ENCODE measurements around the gene KANSL1.

KANSL1 gene

DNA sequence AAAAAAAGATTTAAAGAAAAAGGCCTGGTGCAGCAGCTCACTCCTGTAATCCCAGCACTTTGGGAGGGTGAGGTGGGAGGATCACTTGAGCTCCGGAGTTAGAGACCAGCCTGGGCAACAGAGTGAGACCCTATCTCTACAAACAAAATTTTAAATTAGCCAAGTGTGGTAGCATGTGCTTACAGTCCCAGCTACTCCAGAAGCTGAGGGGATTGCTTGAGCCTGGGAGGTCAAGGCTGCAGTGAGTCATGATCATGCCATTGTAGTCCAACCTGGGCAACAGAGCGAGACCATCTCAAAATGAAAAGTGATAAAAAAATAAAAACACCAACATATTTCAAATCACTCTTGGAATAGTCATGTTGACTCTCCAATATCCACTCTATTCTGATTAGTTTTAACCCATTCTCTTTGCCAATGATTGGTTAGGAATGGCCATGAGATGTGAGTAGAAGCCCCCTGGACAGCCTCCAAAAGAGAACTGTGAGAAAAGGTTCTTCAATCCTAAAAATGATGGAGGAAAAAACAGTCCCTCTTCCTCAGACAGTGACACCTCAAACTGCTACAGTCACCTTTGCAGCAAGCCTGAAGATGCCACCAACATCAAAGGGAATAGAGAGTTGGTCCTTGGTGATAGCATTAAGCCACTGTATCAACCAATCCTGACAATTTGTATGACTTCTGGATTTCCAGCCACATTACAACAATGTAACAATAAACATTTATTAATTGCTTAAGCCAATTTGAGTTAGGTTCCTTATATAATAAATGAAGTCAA, 2.9 kb upstream of the KANSL1 start:
- TF ChIP-seq, protein P1, sequence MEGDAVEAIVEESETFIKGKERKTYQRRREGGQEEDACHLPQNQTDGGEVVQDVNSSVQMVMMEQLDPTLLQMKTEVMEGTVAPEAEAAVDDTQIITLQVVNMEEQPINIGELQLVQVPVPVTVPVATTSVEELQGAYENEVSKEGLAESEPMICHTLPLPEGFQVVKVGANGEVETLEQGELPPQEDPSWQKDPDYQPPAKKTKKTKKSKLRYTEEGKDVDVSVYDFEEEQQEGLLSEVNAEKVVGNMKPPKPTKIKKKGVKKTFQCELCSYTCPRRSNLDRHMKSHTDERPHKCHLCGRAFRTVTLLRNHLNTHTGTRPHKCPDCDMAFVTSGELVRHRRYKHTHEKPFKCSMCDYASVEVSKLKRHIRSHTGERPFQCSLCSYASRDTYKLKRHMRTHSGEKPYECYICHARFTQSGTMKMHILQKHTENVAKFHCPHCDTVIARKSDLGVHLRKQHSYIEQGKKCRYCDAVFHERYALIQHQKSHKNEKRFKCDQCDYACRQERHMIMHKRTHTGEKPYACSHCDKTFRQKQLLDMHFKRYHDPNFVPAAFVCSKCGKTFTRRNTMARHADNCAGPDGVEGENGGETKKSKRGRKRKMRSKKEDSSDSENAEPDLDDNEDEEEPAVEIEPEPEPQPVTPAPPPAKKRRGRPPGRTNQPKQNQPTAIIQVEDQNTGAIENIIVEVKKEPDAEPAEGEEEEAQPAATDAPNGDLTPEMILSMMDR (conservative IDR thresholded peaks at IDR 0.05; ENCODE audit: control insufficient read depth, insufficient read depth, low read depth, low read length): no peak
- DNase-seq (ENCODE audit: low read depth): no peak
- H3K4me3 ChIP-seq (ENCODE audit: control insufficient read depth, low read depth, low read length): no peak overlapping the region

- no peak overlapping the region for H3K4me3 ChIP-seq (ENCODE audit: control insufficient read depth, low read depth, low read length)
- DNase-seq (ENCODE audit: low read depth): no peak
- TF ChIP-seq, protein P1 (conservative IDR thresholded peaks at IDR 0.05; ENCODE audit: control insufficient read depth, insufficient read depth, low read depth, low read length): no peak
Observed at GRCh38 chr17:46195217-46195855, 2.1 kb upstream of the KANSL1 start.

- H3K4me3 ChIP-seq (ENCODE audit: control insufficient read depth, low read depth, low read length): peak overlapping the region; percentile 75
- peak; percentile 55 for DNase-seq (ENCODE audit: low read depth)
- TF ChIP-seq, protein P1 (conservative IDR thresholded peaks at IDR 0.05; ENCODE audit: control insufficient read depth, insufficient read depth, low read depth, low read length): peak; percentile 68
Observed at GRCh38 chr17:46194393-46195216, 1.4 kb upstream of the KANSL1 start.

DNA sequence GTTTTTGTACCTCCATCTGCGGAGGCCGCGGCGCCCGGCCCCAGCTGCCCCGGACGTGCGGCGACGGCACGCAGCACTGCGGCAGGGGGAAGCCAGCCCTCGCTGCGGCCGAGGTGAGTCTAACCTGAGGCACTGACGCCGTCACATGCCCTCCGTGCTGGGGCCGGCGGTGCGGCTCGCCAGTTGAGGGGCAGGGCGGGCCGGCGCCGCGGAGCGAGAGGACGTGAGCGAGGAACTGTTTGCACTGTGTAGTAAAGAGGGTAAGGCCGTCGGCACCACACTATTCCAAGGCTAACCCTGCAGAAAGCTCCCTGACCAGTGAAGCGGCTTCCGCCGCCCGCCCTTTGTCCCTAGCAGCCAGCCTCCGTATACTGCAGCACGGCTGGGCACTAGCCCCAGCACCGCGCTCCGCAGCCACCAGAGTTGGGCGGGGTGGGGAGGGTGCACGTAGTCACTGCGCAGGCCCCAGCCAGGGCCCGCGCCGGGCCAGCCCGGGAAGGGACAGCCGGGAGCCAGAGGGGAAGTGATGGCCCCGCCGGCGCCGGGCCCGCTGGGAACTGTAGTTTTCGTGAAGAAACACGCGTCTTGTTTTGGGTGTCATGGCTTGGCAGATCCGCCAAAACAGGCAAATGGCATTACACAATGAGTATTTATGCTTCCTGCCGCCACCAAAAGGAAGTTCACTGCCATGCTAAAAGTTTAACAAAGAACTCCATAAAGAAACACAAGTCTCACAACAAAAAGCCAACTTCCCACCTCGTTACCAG, 580 bp upstream of the KANSL1 start:
- peak overlapping the region; percentile 75 for H3K4me3 ChIP-seq (ENCODE audit: control insufficient read depth, low read depth, low read length)
- TF ChIP-seq, protein P1 (conservative IDR thresholded peaks at IDR 0.05; ENCODE audit: control insufficient read depth, insufficient read depth, low read depth, low read length): no peak
- DNase-seq (ENCODE audit: low read depth): peak; percentile 91

DNA sequence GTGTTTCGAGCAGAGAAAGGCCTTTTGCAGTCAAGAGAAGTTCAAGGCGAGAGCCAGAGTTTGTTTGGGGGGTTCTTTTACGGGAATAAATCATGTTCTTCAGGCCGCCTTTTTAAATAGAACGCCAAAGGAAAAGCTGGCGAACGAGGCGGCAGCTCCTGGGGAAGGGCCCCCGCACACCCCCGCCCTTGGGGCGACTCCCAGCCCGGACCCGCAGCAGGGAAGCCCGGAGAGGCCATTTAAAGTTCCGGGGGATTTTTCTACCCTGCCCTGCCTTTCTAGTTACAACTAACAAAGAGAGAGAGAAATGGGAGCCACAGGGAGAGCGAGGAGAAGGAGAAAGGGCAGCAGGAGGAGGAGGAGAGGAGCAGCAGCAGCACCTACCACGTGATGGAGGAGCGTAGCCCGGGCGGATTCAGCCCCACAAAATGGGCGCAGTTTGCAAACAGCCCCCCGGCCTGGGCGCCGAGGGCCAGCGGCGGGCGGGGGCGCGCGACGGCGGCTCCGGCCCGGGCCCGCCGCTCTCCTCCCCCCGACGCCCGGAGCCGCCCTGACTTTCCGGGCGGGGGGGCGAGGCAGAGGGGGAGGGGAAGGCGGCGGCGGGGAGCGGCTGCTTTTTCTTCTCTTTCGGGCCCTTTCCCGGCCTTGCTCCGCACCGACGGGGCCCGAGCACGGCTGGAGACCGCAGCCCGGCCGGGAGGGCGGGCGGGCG, 634 bp downstream of the KANSL1 start:
- TF ChIP-seq, protein P1 (conservative IDR thresholded peaks at IDR 0.05; ENCODE audit: control insufficient read depth, insufficient read depth, low read depth, low read length): no peak
- peak; percentile 52 for DNase-seq (ENCODE audit: low read depth)
- peak overlapping the region; percentile 76 for H3K4me3 ChIP-seq (ENCODE audit: control insufficient read depth, low read depth, low read length)

DNA sequence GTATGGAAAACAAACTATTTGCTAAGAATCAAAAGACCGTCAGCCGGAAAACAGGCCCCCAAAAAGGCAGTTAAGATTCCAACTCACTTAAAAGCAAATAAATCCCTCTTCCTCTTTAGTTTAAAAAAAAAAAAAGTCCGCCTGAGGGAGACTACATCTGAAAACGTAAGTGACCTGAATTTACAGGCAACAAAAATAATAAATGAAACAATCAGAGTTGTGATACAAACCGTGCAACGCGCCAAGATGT, 1.1 kb downstream of the KANSL1 start:
- TF ChIP-seq, protein P1 (conservative IDR thresholded peaks at IDR 0.05; ENCODE audit: control insufficient read depth, insufficient read depth, low read depth, low read length): no peak
- no peak for DNase-seq (ENCODE audit: low read depth)
- H3K4me3 ChIP-seq (ENCODE audit: control insufficient read depth, low read depth, low read length): peak overlapping the region; percentile 76

Measured in fibroblast of mammary gland (primary cell).